HG02588 (cell line): ENCODE data around the gene RBM42.
"Not testable (repeated sequence)": the region's sequence is repeated elsewhere in the genome, so short reads cannot be mapped to it uniquely, and the experiment has no call there.

Source experiments
- ATAC-seq: cut with Tn5 transposase; IDR thresholded peaks from one replicate; pipeline ENCODE4 v1.9.1; 2021; ENCODE audit warnings: mild to moderate bottlenecking, moderate library complexity; ENCODE audit not compliant: unreplicated experiment

RBM42 gene

DNA sequence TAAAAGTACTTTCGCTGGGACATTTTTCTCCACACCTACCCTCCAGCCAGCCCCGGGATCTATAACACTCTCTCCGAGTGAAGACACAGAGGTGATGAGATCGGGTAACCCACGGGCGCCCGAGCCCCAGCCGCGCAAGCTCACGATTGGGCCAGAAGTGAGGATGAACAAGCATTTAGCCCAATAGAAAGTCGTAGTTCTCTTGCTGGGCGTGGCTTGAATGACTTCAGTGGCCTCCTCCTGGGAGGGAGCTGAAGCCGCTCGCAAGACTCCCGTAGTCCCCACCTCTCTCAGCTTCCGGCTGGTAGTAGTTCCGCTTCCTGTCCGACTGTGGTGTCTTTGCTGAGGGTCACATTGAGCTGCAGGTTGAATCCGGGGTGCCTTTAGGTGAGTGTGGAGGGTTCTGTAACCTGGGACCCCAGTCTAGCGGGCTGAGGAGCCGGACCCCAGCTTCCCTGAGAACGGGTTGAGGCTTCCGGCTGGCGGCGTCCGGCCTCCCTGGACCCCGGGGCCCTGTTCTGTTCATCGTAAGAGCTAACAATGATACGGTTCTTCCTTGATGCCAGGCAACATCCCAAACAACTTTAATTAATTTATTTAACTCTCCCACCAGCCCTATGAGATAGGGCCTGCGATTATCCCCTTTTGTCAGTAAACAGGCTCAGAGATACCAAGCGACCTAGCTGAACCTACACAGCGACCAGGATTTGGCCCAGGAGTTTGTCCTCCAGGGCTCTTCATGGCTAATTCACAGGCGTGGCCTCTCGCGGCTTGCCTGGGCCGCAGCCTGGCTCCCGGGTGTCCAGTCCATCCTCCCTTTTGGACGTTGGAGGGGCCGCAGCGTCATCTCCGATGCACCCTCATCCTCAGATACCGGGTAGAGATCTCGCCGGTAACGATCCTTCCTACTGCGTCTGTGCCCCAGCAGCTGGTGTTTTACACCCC is 19.5 kb downstream of the RBM42 start, which contains the start of gene COX6B1:
Gene COX6B1 (plus strand): TSS at position 307 of the 945 bp plus-strand sequence. CDS start 2,921 bp downstream, outside the sequence.
- peak; percentile 41 for ATAC-seq

DNA sequence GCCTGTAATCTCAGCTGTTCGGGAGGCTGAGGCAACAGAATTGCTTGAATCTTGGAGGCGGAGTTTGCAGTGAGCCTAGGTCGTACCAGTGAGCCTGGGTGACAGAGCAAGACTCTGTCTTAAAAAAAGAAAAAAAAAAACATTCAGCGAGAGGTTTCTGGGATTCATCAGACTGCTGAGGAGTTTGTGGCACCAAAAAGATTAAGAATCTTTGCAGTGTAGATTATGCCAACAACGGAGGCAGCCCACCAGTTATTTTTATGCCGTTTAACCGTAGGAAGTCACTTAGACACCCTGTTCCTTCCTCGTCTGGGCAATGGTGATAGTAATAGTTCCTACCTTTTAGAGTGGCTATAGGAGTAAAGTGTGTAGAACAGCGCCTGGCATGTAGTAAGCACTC is 21.7 kb downstream of the RBM42 start:
- no peak for ATAC-seq

DNA sequence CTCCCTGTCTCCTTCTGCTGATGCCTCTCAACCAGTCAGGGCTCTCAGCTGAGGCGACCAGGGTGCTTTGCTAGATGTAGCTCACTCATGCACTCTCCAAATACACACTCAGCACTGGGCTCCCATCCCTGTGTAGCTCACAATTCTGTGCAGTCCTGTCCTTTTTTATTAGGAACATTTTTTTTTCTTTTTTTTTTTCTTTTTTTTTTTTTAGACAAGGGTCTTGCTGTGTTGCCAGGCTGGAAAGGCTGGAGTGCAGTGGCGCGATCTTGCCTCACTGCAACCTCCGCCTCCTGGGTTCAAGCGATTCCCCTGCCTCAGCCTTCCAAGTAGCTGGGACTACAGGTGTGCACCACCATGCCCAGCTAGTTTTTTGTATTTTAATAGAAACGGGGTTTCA is 26.0 kb downstream of the RBM42 start:
- ATAC-seq: not testable (repeated sequence)

DNA sequence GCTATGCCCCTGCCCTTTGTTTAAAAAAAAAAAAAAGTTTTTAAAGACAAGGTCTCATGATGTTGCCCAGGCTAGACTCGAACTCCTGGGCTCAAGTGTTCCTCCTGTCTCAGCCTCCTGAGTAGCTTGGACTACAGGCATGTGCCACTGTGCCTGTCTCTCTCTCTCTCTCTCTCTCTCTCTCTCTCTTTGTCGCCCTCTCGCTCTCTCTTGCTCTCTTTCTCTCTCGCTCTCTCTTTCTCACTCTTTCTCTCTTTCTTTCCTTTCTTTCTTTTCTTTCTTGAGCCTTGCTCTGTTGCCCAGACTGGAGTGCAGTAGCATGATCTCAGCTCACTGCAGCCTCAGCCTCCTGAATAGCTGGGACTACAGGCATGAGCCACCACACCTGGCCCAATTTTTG is 26.8 kb downstream of the RBM42 start:
- no peak for ATAC-seq

DNA sequence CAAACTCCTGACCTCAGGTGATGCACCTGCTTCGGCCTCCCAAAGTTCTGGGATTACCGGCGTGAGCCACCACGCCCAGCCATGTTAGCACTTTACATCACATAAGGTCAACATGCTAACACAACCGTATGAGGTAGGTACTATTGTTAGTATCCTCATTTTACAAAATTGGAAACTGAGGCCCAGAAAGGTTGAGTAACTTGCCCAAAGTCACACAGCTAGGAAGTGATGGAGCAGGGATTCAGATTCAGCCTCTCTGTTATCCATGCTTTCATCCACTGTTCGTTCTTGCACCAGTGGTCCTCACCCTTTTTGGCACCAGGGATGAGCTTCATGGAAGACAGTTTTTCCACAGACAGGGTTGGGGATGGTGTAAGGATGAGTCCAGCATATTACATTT is 27.9 kb downstream of the RBM42 start:
- ATAC-seq: no peak

DNA sequence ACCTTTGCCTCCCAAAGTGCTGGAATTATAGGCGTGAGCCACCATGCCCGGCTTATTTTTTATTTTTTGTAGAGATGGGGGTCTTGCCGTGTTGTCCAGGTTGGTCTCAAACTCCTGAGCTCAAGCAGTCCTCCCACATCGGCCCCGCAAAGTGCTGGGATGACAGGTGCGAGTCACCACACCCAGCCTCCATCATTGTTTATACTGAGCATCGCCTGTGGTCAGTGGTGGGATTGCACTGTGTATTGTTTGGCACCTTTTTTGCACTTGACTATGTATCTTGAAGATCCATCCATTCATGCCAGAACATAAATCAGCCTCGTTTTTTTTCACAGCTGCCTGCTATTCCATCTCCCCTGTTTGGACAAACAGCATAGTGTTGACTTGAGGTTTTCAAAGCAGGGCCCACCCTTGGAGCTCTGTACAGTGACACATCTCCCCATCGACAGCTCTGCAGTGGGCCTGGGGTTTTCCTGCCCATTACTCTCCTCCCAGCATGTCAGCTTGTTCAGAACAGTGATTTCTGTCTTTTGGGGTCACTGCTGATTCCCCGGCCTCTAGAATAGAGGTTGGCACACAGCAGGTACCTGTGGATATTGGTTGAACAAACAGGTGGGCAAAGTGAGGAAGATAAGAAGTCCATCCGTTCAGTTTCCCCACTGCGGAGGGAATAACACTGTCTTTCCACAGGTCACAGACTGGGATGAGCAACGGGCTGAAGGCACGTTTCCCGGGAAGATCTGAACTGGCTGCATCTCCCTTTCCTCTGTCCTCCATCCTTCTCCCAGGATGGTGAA is 29.3 kb downstream of the RBM42 start:
- no peak for ATAC-seq

DNA sequence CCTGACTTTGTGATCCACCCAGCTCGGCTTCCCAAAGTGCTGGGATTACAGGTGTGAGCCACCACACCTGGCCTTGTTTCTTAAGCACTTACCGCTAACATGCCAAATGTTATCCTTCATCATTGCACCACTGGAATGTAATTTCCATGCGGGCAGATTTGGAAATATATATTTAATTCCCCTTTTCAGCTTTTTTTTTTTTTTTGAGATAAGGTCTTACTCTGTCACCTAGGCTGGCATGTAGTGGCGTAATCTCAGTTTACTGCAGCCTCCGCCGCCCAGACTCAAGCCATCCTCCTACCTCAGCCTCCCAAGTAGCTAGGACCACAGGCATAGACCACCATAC is 33.1 kb downstream of the RBM42 start:
- no peak for ATAC-seq

DNA sequence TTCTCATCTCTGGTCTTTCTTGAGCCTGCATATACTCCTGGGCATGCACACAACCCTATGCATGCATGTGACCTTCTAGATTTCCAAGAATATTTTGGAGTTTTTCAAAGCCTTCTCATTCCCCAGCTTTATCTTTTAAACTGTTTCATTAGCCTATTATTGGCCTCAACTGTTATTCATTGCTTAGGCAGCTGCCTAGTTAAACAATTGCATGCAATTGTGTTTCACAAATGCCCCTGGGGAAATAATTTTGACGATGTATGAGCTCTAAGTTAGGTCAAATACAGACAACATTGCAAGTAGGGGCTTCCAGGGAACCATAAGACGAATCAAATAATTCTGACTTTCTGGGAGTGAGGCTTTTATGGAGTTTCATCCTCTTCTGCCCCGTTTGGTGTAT is 35.1 kb downstream of the RBM42 start:
- ATAC-seq: no peak

DNA sequence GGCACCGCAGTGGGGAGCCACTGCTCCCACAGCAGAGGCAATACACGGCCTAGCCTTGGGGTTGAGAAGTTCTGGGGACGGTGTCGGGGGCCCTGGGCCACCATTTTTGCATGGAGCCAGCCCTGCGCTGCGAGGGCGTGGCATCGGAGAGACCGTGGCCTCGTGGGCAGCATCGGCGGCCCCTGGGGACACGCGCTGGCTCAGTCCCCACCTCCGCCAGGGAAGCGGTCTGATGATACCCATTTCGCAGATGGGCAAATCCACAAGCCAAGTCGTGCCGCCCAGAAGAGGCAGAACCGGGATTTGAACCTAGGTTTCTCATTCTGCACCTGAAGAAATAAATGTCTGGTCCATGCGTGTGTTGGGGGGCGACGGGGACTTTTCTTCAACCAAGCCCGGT is 36.3 kb downstream of the RBM42 start:
- no peak for ATAC-seq

DNA sequence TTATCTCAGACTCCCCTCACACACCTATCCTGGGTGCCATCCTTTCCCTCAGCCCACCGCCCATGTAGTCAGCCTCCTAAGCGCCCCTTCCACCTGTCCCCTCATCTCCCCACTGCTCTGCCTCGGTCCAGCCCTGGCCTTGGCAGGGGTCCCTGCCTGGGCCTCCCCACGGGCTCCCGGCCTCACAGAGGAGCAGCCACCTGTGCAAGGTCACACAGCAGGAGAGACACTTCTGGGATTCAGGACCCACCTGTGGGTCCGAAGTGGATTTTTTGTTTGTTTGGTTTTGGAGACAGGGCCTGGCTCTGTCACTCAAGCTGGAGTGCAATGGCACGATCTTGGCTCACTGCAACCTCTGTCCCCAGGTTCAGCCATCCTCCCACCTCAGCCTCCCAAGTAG is 36.8 kb downstream of the RBM42 start:
- ATAC-seq: no peak

DNA sequence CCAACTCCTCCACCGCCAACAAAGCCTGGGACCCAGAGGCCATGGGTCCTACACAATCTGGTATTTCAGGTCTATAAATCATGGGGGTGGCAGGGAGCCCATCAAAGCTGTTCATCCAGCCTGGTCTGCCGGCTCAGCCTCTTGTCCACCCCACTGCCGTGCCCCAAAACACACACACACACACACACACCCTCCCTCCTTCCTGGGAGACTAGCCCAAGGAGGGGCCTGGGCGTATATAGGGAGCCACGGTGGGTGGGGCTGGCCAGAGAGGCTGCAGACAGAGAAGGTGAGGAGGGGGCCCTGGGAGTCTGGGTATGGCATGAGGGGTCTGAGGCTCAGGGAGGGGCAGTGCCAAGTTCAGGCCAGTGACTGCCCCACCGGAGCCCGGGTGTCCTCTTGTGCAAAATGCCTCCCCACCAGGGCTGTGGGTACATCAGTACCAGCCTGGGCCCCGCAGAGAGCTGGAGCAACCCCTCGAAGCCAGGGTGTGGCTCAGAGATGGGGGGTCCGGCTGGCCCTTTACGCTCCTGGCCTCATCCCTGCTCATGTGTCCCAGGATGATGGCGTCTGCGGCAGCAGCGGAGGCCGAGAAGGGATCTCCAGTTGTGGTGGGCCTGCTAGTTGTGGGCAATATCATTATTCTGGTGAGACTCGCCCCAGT is 37.5 kb downstream of the RBM42 start, which contains the start of gene UPK1A:
Gene UPK1A (plus strand): TSS at position 267 of the 663 bp plus-strand sequence. CDS start 296 bp downstream, at position 563.
- ATAC-seq: no peak

DNA sequence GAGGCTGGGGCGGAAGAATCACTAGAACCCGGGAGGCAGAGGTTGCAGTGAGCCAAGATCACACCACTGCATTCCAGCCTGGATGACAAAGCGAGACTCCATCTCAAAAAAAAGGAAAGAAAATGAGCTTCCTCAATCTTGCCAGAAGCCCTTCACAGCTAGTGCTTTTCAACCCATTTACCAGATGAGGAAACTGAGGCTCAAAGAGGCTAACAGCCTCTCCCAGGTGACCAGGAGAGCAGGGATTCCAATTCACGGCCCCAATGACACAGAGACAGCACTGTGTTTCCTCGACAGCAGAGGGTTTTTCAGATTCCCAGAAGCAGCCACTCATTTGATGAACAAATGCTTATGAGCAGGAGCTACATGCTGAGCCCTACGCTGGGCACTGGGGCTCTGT is 40.7 kb downstream of the RBM42 start:
- ATAC-seq: no peak

DNA sequence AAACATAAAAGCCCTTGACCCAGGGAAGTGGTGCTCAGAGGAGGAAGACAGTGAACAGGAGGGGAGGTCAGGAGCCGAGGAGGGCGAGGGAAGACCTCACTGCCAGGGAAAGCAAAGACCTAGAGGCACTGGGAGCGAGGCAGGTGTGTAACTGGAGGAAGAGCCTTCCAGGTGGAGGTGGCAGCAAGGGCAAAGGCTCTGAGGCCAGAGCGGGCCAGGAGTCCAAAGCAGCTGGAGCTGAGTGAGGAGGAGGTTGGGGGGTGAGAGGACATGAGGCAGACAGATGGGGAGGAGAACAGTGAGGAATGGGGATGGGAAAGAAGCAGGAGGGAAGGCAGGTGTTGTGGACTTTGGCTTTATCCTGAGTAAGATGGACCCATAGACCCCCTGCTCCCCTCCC is 41.1 kb downstream of the RBM42 start:
- ATAC-seq: no peak

DNA sequence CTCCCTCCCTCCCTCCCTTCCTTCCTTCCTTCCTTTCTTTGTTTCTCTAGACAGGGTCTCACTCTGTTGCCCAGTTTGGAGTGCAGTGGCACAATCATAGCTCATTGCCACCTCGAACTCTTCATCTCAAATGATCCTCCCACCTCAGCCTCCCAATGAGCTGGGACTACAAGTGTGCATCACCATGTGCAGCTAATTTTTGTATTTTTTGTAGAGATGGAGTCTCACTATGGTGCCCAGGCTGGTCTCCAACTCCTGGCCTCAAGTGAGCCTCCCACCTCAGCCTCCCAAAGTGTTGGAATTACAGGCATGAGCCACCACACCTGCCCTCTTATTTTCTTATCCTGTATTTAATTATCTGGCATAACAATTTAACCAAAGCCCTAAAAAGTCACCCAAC is 41.9 kb downstream of the RBM42 start:
- ATAC-seq: no peak

DNA sequence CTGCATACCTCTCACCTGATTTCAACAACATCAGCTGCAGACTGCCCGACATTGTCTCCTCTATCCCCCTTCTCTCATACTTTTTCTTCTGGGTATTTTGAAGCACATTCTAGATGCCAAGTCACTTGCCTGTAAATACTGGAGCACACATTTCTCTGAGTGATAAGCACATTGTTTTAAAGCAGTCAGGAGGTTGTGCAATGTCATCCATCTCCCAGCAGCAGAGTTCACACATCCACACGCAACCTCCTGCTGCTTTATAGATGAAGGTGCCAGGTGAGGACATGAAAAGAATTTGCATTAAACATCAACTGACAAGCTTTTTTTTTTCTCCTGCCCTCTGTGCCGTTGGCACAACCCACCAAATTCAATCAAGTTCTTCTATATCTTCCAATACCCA is 43.0 kb downstream of the RBM42 start:
- no peak for ATAC-seq

DNA sequence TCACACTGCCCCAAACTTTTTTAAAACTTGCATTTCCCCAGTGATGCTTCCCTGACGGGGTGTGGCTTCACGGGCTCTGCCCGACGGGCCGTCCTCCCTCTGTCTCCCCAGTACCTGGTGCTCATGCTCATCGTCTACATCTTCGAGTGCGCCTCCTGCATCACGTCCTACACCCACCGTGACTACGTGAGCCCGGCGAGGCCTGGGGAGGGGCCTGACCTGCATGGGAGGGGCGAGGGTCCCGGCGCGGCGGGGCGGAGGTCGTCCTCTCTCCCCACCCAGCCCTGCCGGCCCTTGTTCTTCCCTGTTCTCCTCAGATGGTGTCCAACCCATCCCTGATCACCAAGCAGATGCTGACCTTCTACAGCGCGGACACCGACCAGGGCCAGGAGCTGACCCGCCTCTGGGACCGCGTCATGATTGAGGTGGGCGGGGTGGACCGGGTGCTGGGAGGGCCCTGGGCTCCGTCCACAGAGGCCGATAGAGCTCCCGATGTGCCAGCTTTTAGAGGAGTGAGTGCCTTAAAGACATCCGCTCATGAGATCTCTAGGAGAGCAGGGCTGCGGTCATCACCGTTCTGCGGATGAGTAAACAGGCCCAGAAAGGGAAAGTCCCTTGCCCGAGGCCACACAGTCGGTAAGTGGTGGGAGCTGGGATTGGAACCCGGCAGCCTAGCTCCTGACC is 44.4 kb downstream of the RBM42 start:
- ATAC-seq: peak; percentile 58

DNA sequence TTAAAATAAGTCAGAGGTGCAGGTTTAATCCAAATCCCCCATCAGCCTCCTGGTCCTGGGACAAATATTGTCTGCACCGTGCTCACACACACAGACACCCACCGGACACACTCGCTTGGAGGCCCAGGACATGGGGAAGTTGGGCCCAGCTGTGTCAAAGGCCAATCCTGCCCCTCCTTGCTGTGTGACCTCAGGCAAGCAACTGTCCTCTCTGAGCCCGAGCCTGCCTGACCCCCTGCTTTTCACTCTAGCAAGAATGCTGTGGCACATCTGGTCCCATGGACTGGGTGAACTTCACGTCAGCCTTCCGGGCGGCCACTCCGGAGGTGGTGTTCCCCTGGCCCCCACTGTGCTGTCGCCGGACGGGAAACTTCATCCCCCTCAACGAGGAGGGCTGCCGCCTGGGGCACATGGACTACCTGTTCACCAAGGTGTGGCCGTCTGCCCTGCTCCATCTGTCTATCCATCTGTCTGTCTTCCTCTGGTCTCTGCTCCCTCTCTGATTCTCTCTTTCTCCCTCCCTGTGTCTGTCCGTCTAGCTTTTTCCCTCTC is 46.8 kb downstream of the RBM42 start:
- no peak for ATAC-seq
